Stimulated activated CD4-positive, alpha-beta T cell treated with anti-CD3 and anti-CD28 coated beads, Interleukin-2, amount 100 ng/mL, for 24 hours (primary cell): ENCODE data around the gene GABRB1.

Experiments
- DNase-seq, 2 donors: peaks; one replicate each; pipeline ENCODE4 v3.0.0-alpha.2; 2020

GABRB1 gene

GRCh38 chr4:47410271-47410670 lies 378.9 kb downstream of the GABRB1 start:
- DNase-seq = no peak

DNA sequence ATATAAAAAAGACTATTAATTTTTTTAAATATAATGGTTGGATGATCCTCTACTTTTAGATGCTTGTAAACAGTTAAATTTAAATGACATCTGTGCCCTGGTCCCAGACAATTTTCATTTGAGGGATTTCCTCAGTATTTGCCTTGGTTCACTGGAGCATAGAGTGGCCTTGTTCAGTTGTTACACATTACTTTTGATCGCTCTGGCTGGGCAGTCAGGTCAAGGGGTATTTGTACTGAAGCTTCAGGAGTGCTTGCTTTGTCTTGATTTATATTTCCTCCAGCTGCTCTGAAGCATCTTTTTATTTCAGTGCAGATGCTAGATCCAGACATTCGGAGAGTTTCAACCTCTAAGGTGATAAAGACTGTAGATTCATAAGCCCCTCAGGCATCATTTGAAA lies 382.2 kb downstream of the GABRB1 start:
- DNase-seq = no peak

GRCh38 chr4:47415719-47416118 lies 384.4 kb downstream of the GABRB1 start:
- no peak for DNase-seq

DNA sequence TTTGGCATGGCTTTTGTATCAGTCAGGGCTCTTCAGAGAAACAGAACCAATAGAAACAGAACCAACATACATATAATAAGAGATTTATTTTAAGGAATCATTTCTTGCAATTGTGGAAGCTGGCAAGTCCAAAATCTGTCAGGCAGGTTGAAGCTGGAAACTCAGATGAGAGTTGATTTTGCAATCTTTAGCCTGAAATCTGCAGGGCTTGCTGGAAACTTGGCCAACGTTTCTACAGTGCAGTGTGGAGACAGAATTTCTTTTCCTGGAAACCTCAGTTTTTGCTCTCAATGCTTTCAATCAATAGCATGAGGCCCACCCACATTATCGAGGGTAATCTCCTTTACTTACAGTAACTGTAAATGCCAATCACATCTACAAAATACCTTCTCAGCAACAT lies 386.8 kb downstream of the GABRB1 start:
- no peak for DNase-seq

DNA sequence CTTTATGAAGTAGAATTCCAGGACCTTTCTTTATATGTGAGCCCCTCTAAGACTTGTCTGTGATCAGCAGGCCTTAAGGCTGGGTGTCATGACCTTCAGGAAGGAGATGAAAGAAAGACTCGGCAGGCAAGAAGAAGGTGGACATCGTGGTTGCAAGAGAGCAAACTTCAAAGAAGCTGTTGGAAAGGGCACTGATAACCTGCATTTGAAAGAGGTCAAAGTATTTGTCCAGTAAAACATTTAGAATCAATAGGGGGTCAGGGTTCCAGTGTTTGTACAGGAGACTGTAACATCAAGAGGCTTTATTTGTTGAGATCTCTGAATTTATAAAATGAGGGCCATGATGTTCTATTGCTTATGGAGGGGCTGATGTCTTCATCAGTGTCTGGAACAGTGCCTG lies 387.9 kb downstream of the GABRB1 start:
- no peak for DNase-seq

DNA sequence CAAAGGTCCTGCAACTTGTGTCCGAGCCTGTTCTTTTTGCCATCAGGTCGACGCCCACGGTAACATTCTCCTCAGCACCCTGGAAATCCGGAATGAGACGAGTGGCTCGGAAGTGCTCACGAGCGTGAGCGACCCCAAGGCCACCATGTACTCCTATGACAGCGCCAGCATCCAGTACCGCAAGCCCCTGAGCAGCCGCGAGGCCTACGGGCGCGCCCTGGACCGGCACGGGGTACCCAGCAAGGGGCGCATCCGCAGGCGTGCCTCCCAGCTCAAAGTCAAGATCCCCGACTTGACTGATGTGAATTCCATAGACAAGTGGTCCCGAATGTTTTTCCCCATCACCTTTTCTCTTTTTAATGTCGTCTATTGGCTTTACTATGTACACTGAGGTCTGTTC lies 394.3 kb downstream of the GABRB1 start:
- DNase-seq = no peak

- no peak for DNase-seq
Measured at GRCh38 chr4:47427935-47428334, 396.6 kb downstream of the GABRB1 start.

DNA sequence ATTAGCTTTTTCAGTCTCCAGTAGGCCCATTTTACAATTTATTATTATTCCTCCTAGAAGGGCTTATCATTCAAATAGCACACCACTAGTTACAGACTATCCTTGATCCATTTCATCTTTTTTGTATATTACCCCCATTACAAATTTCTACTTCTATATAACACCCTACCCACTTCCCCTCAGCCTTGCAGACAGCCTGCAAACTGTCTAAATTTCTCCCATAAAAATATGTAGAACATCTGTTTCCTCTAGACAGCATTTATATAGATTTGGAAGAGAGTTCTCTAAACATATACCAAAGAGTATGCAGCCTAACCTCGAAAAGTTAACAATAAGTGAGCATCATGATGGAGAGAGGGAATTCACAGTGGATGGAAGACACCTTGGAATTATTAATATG lies 401.4 kb downstream of the GABRB1 start:
- DNase-seq = no peak

GRCh38 chr4:47434931-47435330 lies 403.6 kb downstream of the GABRB1 start:
- no peak for DNase-seq

DNA sequence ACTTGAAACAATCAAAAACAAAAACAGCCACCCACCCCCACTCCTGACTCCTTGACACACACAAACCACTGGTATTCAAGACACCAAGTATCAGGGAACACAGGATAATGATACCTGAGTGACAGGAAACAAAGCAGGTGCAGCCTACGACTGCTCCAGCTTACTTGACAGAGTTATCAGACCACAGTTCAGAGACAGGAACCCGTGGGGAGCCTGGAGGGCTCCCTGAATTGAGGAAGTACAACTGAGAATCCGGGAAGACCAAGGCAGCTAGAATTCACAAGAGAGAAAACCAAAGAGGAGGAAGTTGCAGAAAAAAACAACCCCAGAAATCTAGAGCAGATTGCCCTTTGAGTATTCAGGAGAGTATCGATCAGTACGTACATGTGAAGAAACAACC lies 411.6 kb downstream of the GABRB1 start:
- DNase-seq = no peak

DNA sequence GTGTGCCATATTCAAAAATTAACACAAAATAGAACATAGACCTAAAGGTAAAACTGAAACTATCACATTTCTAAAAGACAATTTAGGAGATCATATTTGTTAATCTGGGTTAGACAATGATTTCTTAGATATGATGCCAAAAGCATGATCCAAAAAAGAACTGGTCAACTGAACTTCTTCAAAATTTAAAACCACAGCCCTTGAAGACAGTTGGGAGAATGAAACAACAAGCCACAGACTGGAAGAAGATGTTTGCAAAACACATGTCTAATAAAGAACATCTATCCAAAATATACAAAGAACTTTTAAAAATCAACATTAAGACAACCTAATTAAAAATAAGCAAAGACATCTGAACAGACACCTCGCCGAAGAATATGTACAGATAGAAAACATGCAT lies 412.7 kb downstream of the GABRB1 start:
- DNase-seq = no peak

DNA sequence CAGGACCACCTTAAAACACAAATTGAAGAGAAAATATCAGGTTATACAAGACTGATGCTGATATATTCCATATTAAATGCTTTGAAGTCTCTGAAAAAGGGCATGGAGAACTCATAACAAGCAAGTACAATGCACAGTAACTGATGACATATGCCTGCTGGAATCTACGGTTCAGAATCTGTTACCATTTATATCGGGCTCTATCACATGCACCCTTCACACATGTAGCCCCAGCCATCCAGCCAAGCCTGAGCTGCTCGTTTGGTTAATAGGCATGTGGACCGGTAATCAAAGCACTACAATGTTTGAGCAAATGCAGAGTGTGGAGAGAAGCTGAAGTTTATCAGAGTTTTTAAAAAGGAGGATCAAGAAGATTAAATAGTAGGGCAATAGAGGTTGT lies 420.3 kb downstream of the GABRB1 start:
- no peak for DNase-seq

- DNase-seq = no peak
Measured at GRCh38 chr4:47462799-47463234, 431.4 kb downstream of the GABRB1 start.

DNA sequence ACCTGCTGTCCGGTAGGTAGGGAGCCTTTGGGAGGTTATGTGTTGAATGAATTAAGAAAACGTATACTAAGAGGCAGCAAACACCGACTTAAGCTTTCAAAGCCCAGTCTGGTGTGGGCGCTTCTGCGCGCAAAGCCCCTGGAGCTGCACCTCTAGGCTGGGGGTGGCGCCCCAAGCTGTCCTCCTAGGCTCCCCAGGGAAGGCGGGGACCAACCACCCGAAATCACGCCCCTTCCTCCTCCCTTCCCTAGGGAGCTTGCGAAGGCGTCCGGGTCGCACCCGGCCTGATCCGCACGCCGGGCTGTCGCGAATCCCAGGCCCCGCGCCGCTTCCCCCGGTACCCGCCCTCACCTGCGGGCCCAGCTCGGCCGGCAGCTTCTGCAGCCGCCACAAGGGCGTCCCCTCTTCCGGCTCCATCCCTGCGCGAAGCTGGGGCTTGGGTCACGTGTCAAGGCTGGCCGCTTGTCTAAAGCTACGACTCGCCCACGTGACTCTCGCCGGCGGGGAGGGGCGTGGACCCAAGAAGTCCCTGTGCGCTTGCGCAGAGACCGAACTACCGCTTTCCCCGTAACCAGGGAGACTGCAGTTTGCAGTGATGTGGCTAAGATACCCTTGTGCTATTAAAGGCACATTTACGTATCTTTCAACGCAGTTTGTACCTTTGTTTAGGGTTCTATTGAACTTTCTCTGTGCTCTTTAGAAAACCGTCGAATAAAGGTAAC lies 432.0 kb downstream of the GABRB1 start, which contains the start of gene COMMD8:
COMMD8 (minus strand) TSS at position 468 of the 722 bp plus-strand sequence; CDS start at position 417, 51 bp downstream.
- DNase-seq = peak; percentile 95 to 98

- no peak for DNase-seq
Measured at GRCh38 chr4:47465004-47465403, 433.6 kb downstream of the GABRB1 start.

DNA sequence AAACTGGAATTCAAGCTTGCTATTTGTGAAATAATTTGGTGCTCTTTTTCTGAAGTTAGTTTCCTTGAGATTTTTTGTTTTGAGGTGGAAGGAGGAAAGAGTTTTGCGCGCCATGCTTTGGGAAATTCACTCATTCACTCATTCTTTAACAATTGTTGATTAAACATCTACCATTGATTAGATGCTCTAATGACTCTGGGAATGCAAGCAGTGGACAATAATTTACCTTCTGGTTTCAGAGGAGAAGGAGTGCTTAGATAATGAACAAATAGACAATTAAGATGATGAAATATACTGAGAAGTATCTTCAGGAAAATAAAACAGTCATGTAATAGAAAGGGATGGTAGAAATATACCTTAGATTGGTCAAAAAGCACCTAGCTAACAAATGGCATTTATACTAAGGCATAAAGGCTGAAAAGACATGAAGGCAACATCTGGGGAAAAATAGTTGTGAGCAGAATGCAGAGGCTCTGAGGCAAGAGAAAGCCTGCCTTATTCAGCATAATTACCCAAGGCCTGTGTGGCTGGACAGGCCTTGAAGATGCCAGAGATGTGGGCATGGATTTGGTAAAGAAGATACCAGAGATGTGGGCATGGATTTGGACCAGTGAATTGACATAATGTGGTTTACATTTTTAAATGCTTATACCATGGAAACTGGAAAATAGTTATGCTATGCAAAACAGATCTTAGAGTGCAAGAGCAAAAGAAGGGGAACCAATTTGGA lies 434.9 kb downstream of the GABRB1 start:
- no peak for DNase-seq

DNA sequence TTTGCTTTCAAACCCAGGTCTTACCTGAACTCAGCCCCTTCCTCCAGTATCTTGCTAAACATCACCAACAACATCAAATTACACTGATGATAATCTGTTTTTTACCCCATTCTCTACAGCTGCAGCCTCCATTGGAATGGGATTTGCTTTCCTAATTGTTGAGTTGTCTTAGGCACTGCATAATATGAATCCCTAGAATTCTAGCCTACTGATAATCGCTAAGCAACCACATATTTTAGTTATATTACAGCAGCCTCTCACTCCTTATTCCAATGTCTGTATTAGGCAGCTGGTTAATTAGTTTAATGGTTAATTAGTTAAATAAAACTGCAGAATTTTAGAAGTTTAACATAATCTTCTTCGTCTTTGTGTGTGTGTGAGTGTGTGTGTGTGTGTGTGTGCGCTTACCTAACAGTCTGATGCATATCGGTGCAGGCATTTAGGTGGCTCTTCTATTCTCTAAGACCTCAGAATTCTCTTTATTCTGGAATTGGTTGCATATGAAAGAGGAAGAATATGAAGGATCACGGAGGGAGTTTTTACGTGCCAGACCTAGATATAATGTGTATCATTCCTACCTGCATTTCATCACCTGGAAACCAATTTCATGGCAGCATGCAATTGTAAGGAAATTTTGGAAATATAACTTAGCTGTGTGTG lies 437.5 kb downstream of the GABRB1 start:
- DNase-seq = no peak

GRCh38 chr4:47469951-47470350 lies 438.6 kb downstream of the GABRB1 start:
- no peak for DNase-seq

DNA sequence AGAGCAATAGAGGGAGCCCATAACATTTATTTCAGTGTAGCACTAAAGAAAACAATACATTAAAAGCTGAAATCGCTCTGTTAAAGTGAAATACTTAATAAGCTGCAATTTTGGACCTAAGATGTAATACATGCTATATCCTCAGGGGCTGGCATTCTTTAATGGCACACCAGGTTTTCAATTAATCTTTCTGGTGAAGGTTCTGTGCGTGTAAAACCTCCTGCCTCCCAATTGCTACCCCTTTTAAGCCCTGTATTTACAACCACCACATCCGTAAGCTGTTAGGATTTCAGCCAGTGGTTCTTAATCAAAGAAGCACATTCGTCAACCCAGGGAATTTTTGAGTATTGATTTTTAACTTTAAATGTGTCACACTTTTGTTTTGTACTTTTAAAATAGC lies 439.7 kb downstream of the GABRB1 start:
- DNase-seq = no peak

- DNase-seq = no peak
Measured at GRCh38 chr4:47471591-47471990, 440.2 kb downstream of the GABRB1 start.

DNA sequence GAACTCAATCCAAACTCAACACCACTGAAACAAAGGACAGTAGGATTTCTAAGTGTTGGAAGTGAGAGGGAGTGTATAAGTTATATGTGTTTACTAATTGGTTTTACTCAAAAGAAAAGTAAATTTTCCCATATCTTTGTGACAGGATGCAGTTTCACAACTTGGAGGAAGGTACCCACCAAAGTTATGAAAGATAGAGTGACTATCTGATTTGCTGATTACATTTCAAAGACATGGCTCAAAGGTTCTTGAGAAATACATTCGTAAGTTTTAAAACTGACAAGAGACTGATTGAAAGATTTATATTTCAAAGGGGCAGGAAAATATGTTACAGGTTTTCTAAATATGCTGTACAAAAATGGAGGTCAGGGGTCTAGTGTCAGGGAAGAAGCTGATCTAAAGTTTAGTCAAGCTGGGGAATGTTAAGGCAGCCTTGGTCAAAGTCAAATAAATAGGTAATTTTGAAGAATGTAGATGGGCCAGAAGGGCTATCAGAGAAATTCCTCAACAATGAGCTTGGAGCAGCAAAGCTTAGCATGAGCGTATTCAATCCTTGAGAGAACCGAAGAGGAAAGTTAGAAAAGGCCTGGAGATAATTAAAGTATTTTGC lies 441.9 kb downstream of the GABRB1 start:
- no peak for DNase-seq

DNA sequence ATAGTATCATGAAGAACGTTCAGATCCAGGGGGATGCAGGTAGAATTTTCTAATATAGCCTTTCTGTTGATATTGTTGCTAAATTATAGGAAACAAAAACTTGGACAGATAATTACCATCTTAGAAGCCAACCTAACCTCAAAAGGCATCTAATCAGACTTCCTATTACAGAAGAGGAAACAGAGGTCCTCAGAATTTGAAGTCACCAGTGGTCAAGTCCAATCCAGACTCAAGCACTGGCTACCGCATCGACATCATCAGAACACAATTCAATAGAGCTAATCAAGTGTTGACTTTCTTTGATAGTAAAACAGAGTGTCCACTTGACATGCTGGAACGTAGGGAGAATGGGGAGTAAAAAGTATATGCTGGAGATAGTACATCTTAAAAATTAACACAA lies 443.4 kb downstream of the GABRB1 start:
- no peak for DNase-seq

DNA sequence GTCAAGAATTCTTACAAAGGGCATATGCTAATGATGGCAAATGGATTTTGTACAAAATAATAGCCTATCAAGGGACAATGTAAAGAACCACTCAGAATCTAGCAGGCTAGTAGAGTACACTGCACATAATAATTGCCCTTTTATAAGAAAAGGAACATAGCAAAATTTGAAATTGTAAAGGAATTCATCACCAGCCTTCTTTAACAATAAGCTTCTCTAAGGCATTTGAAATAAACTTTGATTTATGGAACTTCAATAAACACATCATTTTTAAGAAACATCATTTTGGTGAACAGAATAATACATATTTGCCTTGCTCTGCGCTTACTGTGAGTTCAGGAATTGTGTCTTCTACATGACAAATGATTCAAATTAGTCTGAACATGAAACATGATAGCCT lies 444.0 kb downstream of the GABRB1 start:
- DNase-seq = no peak
